ENCODE results near the gene ANK2.

ANK2 gene

GRCh38 chr4:113013751-113014150, 35.7 kb upstream of the ANK2 start:
- Histone ChIP-seq H2AFZ (ENCODE audit: low read length) (no peak overlapping the region), H3K9me2 (replicated peaks; ENCODE audit: low read depth, low read length) (no peaks in the 10 kb centered on the region), H3K9me3 (ENCODE audit: insufficient read depth, low read depth, low read length) (no peaks in the 10 kb centered on the region), H3K4me1 (ENCODE audit: insufficient read depth, low read length, poor library complexity, severe bottlenecking) (no peaks in the 10 kb centered on the region), H3K4me2 (ENCODE audit: low read depth, low read length, poor library complexity, severe bottlenecking) (no peak overlapping the region), H3K27me3 (ENCODE audit: insufficient read depth, low read length, poor library complexity, severe bottlenecking) (no peaks in the 10 kb centered on the region), H3K9ac (ENCODE audit: low read depth, low read length, poor library complexity, severe bottlenecking) (no peak overlapping the region), H3K4me3 (ENCODE audit: low read length, poor library complexity, severe bottlenecking) (no peak overlapping the region), H3F3A (ENCODE audit: low read depth) (no peaks in the 10 kb centered on the region), H3K36me3 (ENCODE audit: insufficient read depth, low read length) (no peaks in the 10 kb centered on the region), H3K79me2 (ENCODE audit: insufficient read depth, low read length) (no peaks in the 10 kb centered on the region), H4K20me1 (ENCODE audit: insufficient read depth, low read length, poor library complexity, severe bottlenecking) (no peaks in the 10 kb centered on the region)
- TF ChIP-seq EZH2phosphoT487 (IDR thresholded peaks at IDR 0.05; ENCODE audit: borderline replicate concordance) (no peak), CTCF (conservative IDR thresholded peaks at IDR 0.05; ENCODE audit: low read length) (no peak)

- no peaks in the 10 kb centered on the region for H3K4me1 ChIP-seq (ENCODE audit: insufficient read depth, low read length, poor library complexity, severe bottlenecking)
- H3K9me3 ChIP-seq (ENCODE audit: insufficient read depth, low read depth, low read length), result no peaks in the 10 kb centered on the region
- no peak overlapping the region for H3K4me3 ChIP-seq (ENCODE audit: low read length, poor library complexity, severe bottlenecking)
- H3K4me2 ChIP-seq (ENCODE audit: low read depth, low read length, poor library complexity, severe bottlenecking), result no peak overlapping the region
- H2AFZ ChIP-seq (ENCODE audit: low read length), result no peak overlapping the region
- no peaks in the 10 kb centered on the region for H3K9me2 ChIP-seq (replicated peaks; ENCODE audit: low read depth, low read length)
- no peaks in the 10 kb centered on the region for H3K79me2 ChIP-seq (ENCODE audit: insufficient read depth, low read length)
- no peak overlapping the region for H3K9ac ChIP-seq (ENCODE audit: low read depth, low read length, poor library complexity, severe bottlenecking)
- TF ChIP-seq CTCF (conservative IDR thresholded peaks at IDR 0.05; ENCODE audit: low read length) (no peak), EZH2phosphoT487 (IDR thresholded peaks at IDR 0.05; ENCODE audit: borderline replicate concordance) (no peak)
- H3K27me3 ChIP-seq (ENCODE audit: insufficient read depth, low read length, poor library complexity, severe bottlenecking), result no peaks in the 10 kb centered on the region
- no peaks in the 10 kb centered on the region for H3F3A ChIP-seq (ENCODE audit: low read depth)
- H4K20me1 ChIP-seq (ENCODE audit: insufficient read depth, low read length, poor library complexity, severe bottlenecking), result no peaks in the 10 kb centered on the region
- no peaks in the 10 kb centered on the region for H3K36me3 ChIP-seq (ENCODE audit: insufficient read depth, low read length)
These were observed 33.1 kb upstream of the ANK2 start for GRCh38 chr4:113016377-113016776.

- Histone ChIP-seq H2AFZ (ENCODE audit: low read length) (no peak overlapping the region), H3K4me1 (ENCODE audit: insufficient read depth, low read length, poor library complexity, severe bottlenecking) (no peaks in the 10 kb centered on the region)
- TF ChIP-seq CTCF (conservative IDR thresholded peaks at IDR 0.05; ENCODE audit: low read length), result no peak
- TF ChIP-seq EZH2phosphoT487 (IDR thresholded peaks at IDR 0.05; ENCODE audit: borderline replicate concordance), result no peak
These were observed 28.5 kb upstream of the ANK2 start for GRCh38 chr4:113020966-113021365.

More at GRCh38 chr4:113020966-113021365, 28.5 kb upstream of the ANK2 start:
- Histone ChIP-seq H3K9me3 (ENCODE audit: insufficient read depth, low read depth, low read length) (no peaks in the 10 kb centered on the region), H3F3A (ENCODE audit: low read depth) (no peaks in the 10 kb centered on the region), H3K79me2 (ENCODE audit: insufficient read depth, low read length) (no peaks in the 10 kb centered on the region), H3K36me3 (ENCODE audit: insufficient read depth, low read length) (no peaks in the 10 kb centered on the region), H4K20me1 (ENCODE audit: insufficient read depth, low read length, poor library complexity, severe bottlenecking) (no peaks in the 10 kb centered on the region), H3K9me2 (replicated peaks; ENCODE audit: low read depth, low read length) (no peaks in the 10 kb centered on the region), H3K4me2 (ENCODE audit: low read depth, low read length, poor library complexity, severe bottlenecking) (no peak overlapping the region), H3K9ac (ENCODE audit: low read depth, low read length, poor library complexity, severe bottlenecking) (no peak overlapping the region), H3K4me3 (ENCODE audit: low read length, poor library complexity, severe bottlenecking) (no peak overlapping the region), H3K27me3 (ENCODE audit: insufficient read depth, low read length, poor library complexity, severe bottlenecking) (no peaks in the 10 kb centered on the region)

Measured in Loucy (cell line).